HEK293 (cell line): ENCODE data around the gene PSMA2.

Source experiments
- CTCF ChIA-PET: fragments of 350-600 bp; formaldehyde crosslinking; extraction: SDS; loops from one replicate; lab custom pipeline; 2021; ENCODE audit warnings: antibody characterized with exemption; lab: Yijun Ruan, JAX
- POLR2A ChIA-PET: fragments of 300-600 bp; formaldehyde crosslinking; extraction: SDS; loops from one replicate; lab custom pipeline; 2020; ENCODE audit warnings: antibody characterized with exemption, inconsistent platforms; lab: Yijun Ruan, JAX
- H3K27ac ChIP-seq: fragments of 200-500 bp; sonication (Bioruptor generic); 2 replicates; pipeline ENCODE4 v1.5.1; 2014; ENCODE audit warnings: low read depth, low read length, control low read depth, inconsistent platforms; ENCODE audit errors: extremely low read depth
- H3K36me3 ChIP-seq, 2 experiments: fragments of 200-500 bp in 1 of 2; sonication (Bioruptor generic) in 1 of 2; 1 replicate in 1 of 2; 2 replicates in 1 of 2; pipeline ENCODE4 v1.5.1; 2014 to 2017; ENCODE audit warnings: inconsistent platforms in 2 of 2, low read length in 2 of 2; ENCODE audit not compliant: control insufficient read depth in 2 of 2, insufficient read depth in 1 of 2
- H3K4me1 ChIP-seq: fragments of 200-500 bp; sonication (Bioruptor generic); 2 replicates; pipeline ENCODE4 v1.5.1; 2014; ENCODE audit warnings: mild to moderate bottlenecking, low read length, inconsistent platforms; ENCODE audit not compliant: control insufficient read depth, insufficient read depth
- H3K4me3 ChIP-seq: 2 replicates; pipeline ENCODE4 v1.5.1; 2011; ENCODE audit warnings: low read depth, mild to moderate bottlenecking, control low read depth, low read length, moderate library complexity
- H3K9me3 ChIP-seq: fragments of 200-500 bp; sonication (Bioruptor generic); 2 replicates; pipeline ENCODE4 v1.5.1; 2014; ENCODE audit warnings: low read depth, low read length, inconsistent platforms; ENCODE audit not compliant: control insufficient read depth, insufficient read depth
- GFI1B ChIP-seq: fragments of 450-650 bp; formaldehyde crosslinking; IDR thresholded peaks from 2 replicates; pipeline ENCODE4 v1.5.1; 2016; ENCODE audit warnings: missing biosample characterization, missing genetic modification characterization
- PRDM10 ChIP-seq: fragments of 450-650 bp; formaldehyde crosslinking; IDR thresholded peaks from 2 replicates; pipeline ENCODE4 v1.5.1; 2016; ENCODE audit warnings: missing biosample characterization, missing genetic modification characterization
- WT1 ChIP-seq: fragments of 450-650 bp; formaldehyde crosslinking; IDR thresholded peaks from 2 replicates; pipeline ENCODE4 v1.5.1; 2016; ENCODE audit warnings: missing biosample characterization, missing genetic modification characterization
- ZBTB48 ChIP-seq: fragments of 450-650 bp; formaldehyde crosslinking; IDR thresholded peaks from 2 replicates; pipeline ENCODE4 v1.5.1; 2016; ENCODE audit warnings: missing biosample characterization, missing genetic modification characterization
- ZBTB7A ChIP-seq: fragments of 450-650 bp; formaldehyde crosslinking; IDR thresholded peaks from 2 replicates; pipeline ENCODE4 v1.5.1; 2016; ENCODE audit warnings: low read depth, missing biosample characterization, missing genetic modification characterization
- ZIC2 ChIP-seq: fragments of 450-650 bp; formaldehyde crosslinking; IDR thresholded peaks from 2 replicates; pipeline ENCODE4 v1.5.1; 2016; ENCODE audit warnings: missing biosample characterization, missing genetic modification characterization
- ZNF112 ChIP-seq: fragments of 450-650 bp; formaldehyde crosslinking; IDR thresholded peaks from 2 replicates; pipeline ENCODE4 v1.5.0; 2017; ENCODE audit warnings: missing biosample characterization, missing genetic modification characterization
- ZNF121 ChIP-seq: fragments of 450-650 bp; formaldehyde crosslinking; IDR thresholded peaks from 2 replicates; pipeline ENCODE4 v1.5.1; 2016; ENCODE audit warnings: missing biosample characterization, missing genetic modification characterization
- ZNF133 ChIP-seq: fragments of 450-650 bp; formaldehyde crosslinking; IDR thresholded peaks from 2 replicates; pipeline ENCODE4 v1.5.1; 2016; ENCODE audit warnings: missing biosample characterization, missing genetic modification characterization
- ZNF140 ChIP-seq: fragments of 450-650 bp; formaldehyde crosslinking; IDR thresholded peaks from 2 replicates; pipeline ENCODE4 v1.5.1; 2016; ENCODE audit warnings: missing biosample characterization, missing genetic modification characterization
- ZNF18 ChIP-seq: fragments of 450-650 bp; formaldehyde crosslinking; IDR thresholded peaks from 2 replicates; pipeline ENCODE4 v1.5.1; 2016; ENCODE audit warnings: missing biosample characterization, missing genetic modification characterization
- ZNF214 ChIP-seq: fragments of 450-650 bp; formaldehyde crosslinking; IDR thresholded peaks from 2 replicates; pipeline ENCODE4 v1.5.1; 2017; ENCODE audit warnings: missing biosample characterization, mild to moderate bottlenecking, missing genetic modification characterization, borderline replicate concordance
- ZNF223 ChIP-seq: fragments of 450-650 bp; formaldehyde crosslinking; IDR thresholded peaks from 2 replicates; pipeline ENCODE4 v1.5.1; 2016; ENCODE audit warnings: missing biosample characterization, missing genetic modification characterization
- ZNF266 ChIP-seq: fragments of 450-650 bp; formaldehyde crosslinking; IDR thresholded peaks from 2 replicates; pipeline ENCODE4 v1.5.1; 2016; ENCODE audit warnings: missing biosample characterization, missing genetic modification characterization, low read depth
- ZNF311 ChIP-seq: fragments of 450-650 bp; formaldehyde crosslinking; IDR thresholded peaks from 2 replicates; pipeline ENCODE4 v1.5.1; 2017; ENCODE audit warnings: missing biosample characterization, missing genetic modification characterization, borderline replicate concordance
- ZNF324 ChIP-seq: fragments of 450-650 bp; formaldehyde crosslinking; IDR thresholded peaks from 2 replicates; pipeline ENCODE4 v1.5.1; 2016; ENCODE audit warnings: missing biosample characterization, missing genetic modification characterization
- ZNF404 ChIP-seq: fragments of 450-650 bp; formaldehyde crosslinking; IDR thresholded peaks from 2 replicates; pipeline ENCODE4 v1.5.1; 2017; ENCODE audit warnings: missing biosample characterization, missing genetic modification characterization
- ZNF580 ChIP-seq: fragments of 450-650 bp; formaldehyde crosslinking; IDR thresholded peaks from 2 replicates; pipeline ENCODE4 v1.5.1; 2016; ENCODE audit warnings: missing biosample characterization, missing genetic modification characterization
- ZNF629 ChIP-seq: fragments of 450-650 bp; formaldehyde crosslinking; IDR thresholded peaks from 2 replicates; pipeline ENCODE4 v1.5.1; 2017; ENCODE audit warnings: missing biosample characterization, missing genetic modification characterization
- ZNF639 ChIP-seq: fragments of 450-650 bp; formaldehyde crosslinking; IDR thresholded peaks from 2 replicates; pipeline ENCODE4 v1.5.1; 2016; ENCODE audit warnings: missing biosample characterization, missing genetic modification characterization
- ZNF645 ChIP-seq: fragments of 450-650 bp; formaldehyde crosslinking; IDR thresholded peaks from 2 replicates; pipeline ENCODE4; 2016; ENCODE audit warnings: missing biosample characterization, missing genetic modification characterization
- ZNF658 ChIP-seq: fragments of 450-650 bp; formaldehyde crosslinking; IDR thresholded peaks from 2 replicates; pipeline ENCODE4; 2016; ENCODE audit warnings: missing biosample characterization, missing genetic modification characterization
- ZNF664 ChIP-seq: fragments of 450-650 bp; formaldehyde crosslinking; IDR thresholded peaks from 2 replicates; pipeline ENCODE4 v1.5.1; 2016; ENCODE audit warnings: missing biosample characterization, missing genetic modification characterization
- ZSCAN4 ChIP-seq: fragments of 450-650 bp; formaldehyde crosslinking; IDR thresholded peaks from 2 replicates; pipeline ENCODE4 v1.5.1; 2017; ENCODE audit warnings: missing biosample characterization, missing genetic modification characterization
- TF ChIP-seq, protein P1 (sequence below): fragments of 450-650 bp; formaldehyde crosslinking; IDR thresholded peaks from 2 replicates; pipeline ENCODE4 v1.5.1; 2016; ENCODE audit warnings: missing biosample characterization, missing genetic modification characterization

Gene PSMA2

DNA sequence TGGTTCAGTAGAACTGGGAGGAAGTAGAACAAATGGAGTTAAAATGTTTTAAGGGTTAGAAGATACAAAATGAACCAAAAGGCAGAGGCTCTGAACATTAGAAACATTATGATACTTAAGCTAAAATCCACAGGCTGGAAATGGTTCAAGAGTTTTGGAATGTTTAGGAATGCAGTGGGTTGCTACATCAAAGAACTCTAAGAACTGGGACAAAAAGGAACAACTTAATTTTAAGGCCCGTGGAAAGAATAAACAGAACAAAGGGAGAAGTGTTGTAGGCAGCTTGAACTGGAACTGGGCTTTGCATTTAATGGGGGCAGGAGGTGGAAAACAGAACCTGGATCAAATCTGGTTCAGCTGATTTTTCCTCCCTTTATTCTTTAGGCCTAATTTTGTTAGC lies 16.6 kb downstream of the PSMA2 start (continued):
- TF ChIP-seq, protein P1, sequence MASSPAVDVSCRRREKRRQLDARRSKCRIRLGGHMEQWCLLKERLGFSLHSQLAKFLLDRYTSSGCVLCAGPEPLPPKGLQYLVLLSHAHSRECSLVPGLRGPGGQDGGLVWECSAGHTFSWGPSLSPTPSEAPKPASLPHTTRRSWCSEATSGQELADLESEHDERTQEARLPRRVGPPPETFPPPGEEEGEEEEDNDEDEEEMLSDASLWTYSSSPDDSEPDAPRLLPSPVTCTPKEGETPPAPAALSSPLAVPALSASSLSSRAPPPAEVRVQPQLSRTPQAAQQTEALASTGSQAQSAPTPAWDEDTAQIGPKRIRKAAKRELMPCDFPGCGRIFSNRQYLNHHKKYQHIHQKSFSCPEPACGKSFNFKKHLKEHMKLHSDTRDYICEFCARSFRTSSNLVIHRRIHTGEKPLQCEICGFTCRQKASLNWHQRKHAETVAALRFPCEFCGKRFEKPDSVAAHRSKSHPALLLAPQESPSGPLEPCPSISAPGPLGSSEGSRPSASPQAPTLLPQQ (tag by site-specific recombination): no peak
- TF ChIP-seq ZNF112 (tag by site-specific recombination): no peak
- no peak for TF ChIP-seq PRDM10
- TF ChIP-seq ZNF658: no peak
- no peak for TF ChIP-seq ZNF133 (tag by site-specific recombination)
- no peak for TF ChIP-seq ZNF324 (tag by site-specific recombination)
- TF ChIP-seq ZNF121 (tag by site-specific recombination): no peak
- no peak for TF ChIP-seq ZNF140 (tag by site-specific recombination)
- TF ChIP-seq ZNF223 (tag by site-specific recombination): no peak
- TF ChIP-seq ZBTB48 (tag by site-specific recombination): no peak
- no peak for TF ChIP-seq ZNF311 (tag by site-specific recombination)
- TF ChIP-seq, all 188 proteins: peak for 0

DNA sequence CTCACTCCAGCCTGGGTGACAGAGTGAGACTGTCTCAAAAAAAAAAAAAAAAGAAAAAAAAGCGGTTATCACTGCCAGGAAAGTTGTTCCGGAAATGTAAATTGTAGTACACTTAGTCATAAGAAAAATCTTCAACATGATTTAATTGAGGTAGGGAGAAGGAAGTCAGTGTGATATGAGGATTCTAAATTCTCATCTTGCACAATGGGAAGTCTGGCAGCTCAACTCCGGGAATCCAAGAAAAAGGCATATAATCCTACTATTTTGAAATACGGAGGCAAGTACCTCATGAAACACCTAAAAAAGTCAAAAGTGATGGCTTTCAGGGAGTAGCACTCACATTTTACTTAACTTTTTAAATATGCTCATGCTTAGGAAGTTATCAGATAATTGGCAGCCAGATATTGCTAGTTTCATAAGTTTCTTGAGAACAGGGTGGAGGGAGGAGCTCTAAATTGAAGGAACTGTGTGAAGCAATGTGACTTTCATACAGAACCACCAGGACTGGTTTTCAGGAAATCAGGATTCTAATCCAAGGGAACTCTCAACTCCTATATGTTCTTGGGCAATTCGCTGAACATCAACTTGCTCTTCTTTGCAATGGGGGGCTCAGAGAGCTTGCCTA lies 17.4 kb downstream of the PSMA2 start:
- Histone ChIP-seq H3K36me3 (peaks cover 20 to 52% of the 10 kb centered on the region in 2 experiments), H3K9me3 (no peaks in the 10 kb centered on the region), H3K4me1 (no peaks in the 10 kb centered on the region), H3K4me3 (no peak overlapping the region), H3K27ac (no peak overlapping the region)
- no peak for TF ChIP-seq WT1 (tag by site-specific recombination)
- TF ChIP-seq ZNF404: no peak
- no peak for TF ChIP-seq ZIC2 (tag by site-specific recombination)
- no peak for TF ChIP-seq ZBTB7A (tag by site-specific recombination)
- no peak for TF ChIP-seq ZNF639 (tag by site-specific recombination)
- TF ChIP-seq ZNF629 (tag by site-specific recombination): no peak
- no peak for TF ChIP-seq ZNF266 (tag by site-specific recombination)
- TF ChIP-seq ZSCAN4 (tag by site-specific recombination): no peak
- no peak for TF ChIP-seq ZNF580 (tag by site-specific recombination)
- TF ChIP-seq ZNF18 (tag by site-specific recombination): no peak
- TF ChIP-seq ZNF645 (tag by site-specific recombination): no peak
- no peak for TF ChIP-seq ZNF214 (tag by site-specific recombination)
- TF ChIP-seq ZNF664 (tag by site-specific recombination): no peak
- TF ChIP-seq GFI1B (tag by site-specific recombination): no peak
- POLR2A ChIA-PET: interaction anchor here (1.4 kb wide), 1 partner anchor 14 kb away, joined by 4 read pairs; no protein-coding TSS in a partner anchor
- CTCF ChIA-PET: interaction anchor here (0.6 to 1.5 kb wide), 2 partner anchors 974 to 1080 kb away, joined by 3 to 5 read pairs; no protein-coding TSS in a partner anchor
